Measurements from ENCODE around the gene MAT2B.
"Not testable (repeated sequence)": the region's sequence is repeated elsewhere in the genome, so short reads cannot be mapped to it uniquely, and the experiment has no call there.

Gene MAT2B

GRCh38 chr5:163504079-163504931 lies 1.1 kb upstream of the MAT2B start:
- peak; percentile 77 for DNase-seq

DNA sequence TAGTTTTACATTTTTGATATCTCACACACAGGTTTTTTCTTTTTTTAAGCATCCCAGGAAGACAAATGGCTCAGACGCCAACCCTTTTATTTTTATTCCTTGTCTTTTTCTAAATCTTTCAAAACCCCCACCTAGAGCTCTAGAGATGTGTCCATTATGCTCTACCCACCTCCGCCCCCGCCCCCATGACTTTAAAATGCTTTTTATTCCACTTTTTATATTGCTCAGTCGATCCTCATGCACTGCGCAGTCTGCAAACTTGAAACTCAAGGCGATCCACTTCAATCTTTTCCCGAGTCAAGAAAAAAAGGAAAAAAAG lies 411 bp upstream of the MAT2B start:
- no peak for DNase-seq

DNA sequence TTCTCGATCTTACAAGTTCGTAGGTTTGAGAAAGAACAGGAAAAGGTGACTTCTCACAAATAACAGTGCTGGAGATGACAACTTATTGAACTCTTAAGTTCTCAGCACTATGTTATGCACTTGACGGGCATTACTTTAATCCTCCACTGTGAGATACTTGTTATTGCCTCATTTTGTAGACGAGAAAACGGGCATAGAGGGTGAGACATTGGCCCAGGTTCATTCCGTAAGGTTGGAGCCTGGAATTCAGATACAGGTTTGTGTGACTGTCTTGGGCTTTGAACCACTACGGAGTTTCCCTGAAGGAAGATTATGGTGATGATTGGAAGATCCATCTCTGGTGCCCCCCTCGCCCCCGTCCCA lies 657 bp downstream of the MAT2B start:
- DNase-seq: peak; percentile 68

DNA sequence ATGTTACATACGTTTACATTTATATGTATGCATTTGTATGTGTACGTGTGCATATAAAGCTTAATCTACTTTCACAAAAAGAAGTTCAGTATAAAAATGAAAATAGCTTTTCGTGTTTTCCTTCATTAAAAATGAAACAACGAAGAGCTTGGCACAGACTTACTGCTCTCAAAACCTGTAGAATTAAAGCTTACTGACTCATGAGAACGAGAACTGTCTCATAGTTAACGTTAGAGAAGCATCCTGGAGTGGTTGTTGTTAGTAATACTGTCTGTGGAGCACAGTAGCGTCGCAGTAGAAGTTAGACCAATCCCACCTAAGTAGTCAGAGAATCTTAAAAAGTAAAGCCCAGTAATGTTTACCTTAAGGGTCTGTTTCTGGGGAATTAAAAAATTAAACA lies 1.3 kb downstream of the MAT2B start:
- DNase-seq: no peak

GRCh38 chr5:163508753-163509152 lies 3.3 kb downstream of the MAT2B start:
- DNase-seq: no peak

- DNase-seq: no peak
Measured at GRCh38 chr5:163509291-163509951, 4.0 kb downstream of the MAT2B start.

DNA sequence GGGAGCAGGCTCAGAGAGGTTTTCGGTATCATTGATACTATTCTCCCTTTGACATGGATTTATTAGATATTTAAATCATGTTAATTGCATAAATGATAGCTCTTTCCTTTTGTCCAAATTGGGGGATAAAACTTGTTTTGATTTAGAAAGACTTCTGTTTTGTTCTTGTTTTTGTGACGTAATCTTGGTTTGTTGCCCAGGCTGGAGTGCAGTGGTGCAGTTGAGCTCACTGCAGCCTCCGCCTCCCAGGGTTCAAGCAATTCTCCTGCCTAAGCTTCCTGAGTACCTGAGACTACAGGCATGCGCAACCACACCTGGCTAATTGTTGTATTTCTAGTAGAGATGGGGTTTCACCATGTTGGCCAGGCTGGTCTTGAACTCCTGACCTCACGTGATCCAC lies 7.1 kb downstream of the MAT2B start:
- DNase-seq: no peak

- DNase-seq: no peak
Measured at GRCh38 chr5:163525096-163525495, 19.7 kb downstream of the MAT2B start.

- no peak for DNase-seq
Measured at GRCh38 chr5:163529698-163530097, 24.3 kb downstream of the MAT2B start.

- DNase-seq: no peak
Measured at GRCh38 chr5:163531272-163531671, 25.9 kb downstream of the MAT2B start.

- DNase-seq: no peak
Measured at GRCh38 chr5:163532171-163533084, 27.0 kb downstream of the MAT2B start.

DNA sequence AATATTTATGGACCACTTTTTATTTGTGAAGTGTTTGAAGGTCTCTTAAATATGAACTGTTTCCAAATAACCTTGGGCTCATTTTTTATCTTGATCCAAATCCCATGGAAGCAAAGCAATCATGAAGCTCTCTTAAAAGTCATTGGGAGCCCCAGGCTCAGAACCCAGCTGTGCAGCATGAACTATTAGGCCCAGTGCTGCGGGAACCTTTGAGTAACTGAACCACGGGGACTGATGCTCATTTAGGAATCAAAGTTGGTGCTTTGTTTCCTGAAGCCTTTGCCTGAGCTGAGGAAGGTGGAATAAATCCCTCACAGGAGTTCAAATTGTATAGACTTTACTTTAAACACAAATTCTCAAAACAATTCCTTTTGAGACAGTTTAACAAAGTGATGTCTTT lies 27.8 kb downstream of the MAT2B start:
- DNase-seq: no peak

- DNase-seq: no peak
Measured at GRCh38 chr5:163534492-163535094, 29.2 kb downstream of the MAT2B start.

DNA sequence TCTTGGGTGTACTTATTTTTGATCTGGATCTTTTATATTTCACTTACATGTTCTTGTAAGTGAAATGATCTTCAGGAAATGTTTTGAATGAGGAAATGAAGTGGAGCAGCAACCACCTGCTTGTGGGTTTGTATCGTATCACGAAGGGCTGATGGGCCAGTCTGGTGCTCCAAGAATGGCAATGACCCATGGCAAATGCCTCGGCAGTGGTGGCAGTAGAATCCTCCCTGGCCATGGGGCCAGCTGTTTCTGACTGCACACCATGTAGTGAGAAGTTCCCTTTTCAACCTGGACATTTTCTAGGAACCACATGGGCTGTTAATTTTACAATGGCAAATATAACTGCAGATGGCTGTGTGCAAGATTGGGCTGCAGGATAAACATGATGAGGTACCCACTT lies 29.9 kb downstream of the MAT2B start:
- no peak for DNase-seq

DNA sequence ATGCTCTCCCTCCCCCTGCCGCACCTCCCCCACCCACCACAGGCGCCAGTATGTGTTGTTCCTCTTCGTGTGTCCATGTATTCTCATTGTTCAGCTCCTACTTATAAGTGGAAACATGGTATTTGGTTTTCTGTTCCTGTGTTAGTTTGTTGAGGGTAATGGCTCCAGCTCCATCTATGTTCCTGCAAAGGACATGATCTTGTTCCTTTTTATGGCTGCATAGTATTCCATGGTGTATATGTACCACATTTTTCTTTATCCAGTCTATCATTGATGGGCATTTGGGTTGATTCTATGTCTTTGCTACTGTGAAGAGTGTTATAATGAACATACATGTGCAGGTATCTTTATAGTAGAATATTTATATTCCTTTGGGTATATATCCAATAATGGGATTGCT lies 31.0 kb downstream of the MAT2B start:
- DNase-seq: not testable (repeated sequence)

GRCh38 chr5:163540696-163541095 lies 35.3 kb downstream of the MAT2B start:
- DNase-seq: no peak

DNA sequence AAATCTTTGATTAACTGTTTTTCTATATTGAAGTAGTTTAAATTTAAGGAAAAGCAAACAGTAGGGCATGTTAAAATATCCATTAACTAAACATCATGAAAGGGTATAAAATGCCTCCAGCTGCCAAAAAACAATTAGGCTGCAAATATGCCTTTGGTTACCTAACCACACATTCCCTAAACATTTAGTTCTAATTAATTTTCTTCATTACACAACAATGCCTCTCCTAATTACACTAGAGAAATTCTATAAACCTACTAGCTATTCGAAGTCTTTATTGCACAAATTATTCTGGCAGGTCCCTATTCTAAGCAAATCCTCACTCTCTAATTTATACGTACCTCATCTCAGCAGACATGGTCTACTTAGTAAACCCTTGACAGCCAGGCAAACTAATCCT lies 37.4 kb downstream of the MAT2B start:
- no peak for DNase-seq

DNA sequence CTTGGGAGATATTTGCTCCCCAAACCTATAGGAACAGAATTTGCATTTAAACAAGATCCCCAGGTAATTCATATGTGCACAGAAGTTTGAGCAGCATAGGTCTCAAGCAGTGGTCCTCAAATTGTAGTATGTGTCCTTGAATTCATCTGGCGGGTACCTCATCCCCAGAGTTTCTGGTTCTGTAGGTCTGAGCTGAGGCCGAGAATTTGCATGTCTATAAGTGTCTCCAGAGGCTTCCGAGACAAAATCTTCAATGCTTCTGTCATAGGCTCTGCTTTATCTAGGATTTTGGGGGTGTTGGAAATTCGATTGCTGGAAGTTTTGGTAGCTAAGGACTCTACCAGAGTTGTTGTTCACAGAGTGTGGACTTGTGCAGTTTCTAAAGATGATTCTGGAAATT lies 38.6 kb downstream of the MAT2B start:
- no peak for DNase-seq

GRCh38 chr5:163544836-163545235 lies 39.4 kb downstream of the MAT2B start:
- no peak for DNase-seq

GRCh38 chr5:163548649-163549048 lies 43.2 kb downstream of the MAT2B start:
- no peak for DNase-seq

DNA sequence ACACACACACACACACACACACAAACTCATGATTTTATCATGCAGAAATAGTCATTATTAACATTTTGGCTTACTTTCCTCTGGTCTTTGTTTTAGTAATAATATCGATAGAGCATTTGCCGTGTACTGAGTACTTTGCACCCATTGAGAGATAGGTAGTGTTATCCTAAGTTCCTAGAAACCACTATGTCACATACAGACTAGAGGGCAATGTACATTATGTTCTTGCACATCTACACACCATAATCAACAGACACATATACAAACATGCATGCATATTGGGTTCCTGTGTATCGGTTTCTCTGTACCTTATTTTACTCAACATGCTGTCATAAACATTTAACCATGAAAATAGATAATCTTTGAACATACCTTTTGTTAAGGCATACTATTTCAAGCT lies 45.7 kb downstream of the MAT2B start:
- no peak for DNase-seq

DNA sequence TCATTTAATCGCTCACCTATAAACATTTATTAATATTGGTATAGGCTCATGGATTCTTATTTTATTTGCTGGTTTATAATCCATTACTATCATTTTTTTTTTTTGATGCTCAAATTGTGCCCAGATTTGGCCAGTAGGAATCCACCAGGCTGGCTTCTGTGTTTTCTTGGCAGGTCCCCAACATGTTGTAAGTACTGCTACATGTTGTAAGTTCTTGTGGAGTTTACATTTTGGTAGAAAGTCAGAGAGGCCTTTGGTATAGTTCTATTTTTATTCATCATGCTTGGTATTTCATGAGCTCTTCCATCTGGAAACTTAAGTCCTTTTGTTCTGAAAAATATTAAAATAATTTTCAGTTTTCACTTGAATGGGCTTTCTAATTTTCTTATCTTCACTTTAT lies 47.1 kb downstream of the MAT2B start:
- DNase-seq: no peak

DNA sequence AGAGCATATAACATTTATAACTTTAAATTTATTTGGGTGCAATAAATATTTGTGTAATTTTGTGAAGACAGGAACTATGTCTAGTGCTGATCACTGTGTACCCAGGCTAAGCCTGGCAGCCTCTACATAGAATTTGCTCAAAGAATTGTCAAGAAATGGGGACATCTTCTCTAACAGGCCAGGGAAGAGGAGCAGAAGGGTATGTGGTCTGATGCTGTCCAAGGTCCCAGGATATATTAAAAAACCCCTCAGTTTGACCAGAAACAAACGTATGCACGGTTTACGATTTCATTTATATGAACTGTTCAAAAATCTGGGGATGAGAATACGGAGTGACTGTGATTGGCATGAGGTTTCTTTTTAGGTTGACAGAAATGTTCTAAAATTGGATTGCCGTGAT lies 55.9 kb downstream of the MAT2B start:
- no peak for DNase-seq
